HG02981 (cell line): ENCODE data around the gene USP34.
A peak's percentile ranks its signal among the peaks of the same experiment; 100 is the strongest.
"Not testable (repeated sequence)": the region's sequence is repeated elsewhere in the genome, so short reads cannot be mapped to it uniquely, and the experiment has no call there.

ENCODE experiments used
- ATAC-seq: cut with Tn5 transposase; IDR thresholded peaks from one replicate; pipeline ENCODE4 v1.9.1; 2021; ENCODE audit warnings: mild to moderate bottlenecking, moderate library complexity; ENCODE audit not compliant: unreplicated experiment

Gene USP34

DNA sequence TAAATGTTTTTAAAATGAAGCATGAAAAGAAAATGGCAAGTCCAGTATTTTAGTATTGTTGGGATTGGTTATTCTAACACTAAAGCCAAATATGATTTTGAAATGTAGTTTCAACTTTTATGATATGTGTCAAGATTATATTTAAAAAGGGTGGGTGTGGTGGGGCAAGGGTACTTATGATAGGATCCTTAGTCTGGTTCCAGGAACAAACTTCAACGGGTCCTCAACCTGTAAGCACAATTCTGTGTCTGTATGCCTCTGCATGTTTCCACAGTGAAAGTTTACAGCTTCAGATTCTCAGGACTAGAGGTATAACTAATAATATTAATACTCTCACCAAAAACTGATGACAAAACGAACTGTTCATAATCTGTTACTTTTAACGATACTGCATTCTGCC lies 5.8 kb downstream of the USP34 start:
- ATAC-seq: no peak

DNA sequence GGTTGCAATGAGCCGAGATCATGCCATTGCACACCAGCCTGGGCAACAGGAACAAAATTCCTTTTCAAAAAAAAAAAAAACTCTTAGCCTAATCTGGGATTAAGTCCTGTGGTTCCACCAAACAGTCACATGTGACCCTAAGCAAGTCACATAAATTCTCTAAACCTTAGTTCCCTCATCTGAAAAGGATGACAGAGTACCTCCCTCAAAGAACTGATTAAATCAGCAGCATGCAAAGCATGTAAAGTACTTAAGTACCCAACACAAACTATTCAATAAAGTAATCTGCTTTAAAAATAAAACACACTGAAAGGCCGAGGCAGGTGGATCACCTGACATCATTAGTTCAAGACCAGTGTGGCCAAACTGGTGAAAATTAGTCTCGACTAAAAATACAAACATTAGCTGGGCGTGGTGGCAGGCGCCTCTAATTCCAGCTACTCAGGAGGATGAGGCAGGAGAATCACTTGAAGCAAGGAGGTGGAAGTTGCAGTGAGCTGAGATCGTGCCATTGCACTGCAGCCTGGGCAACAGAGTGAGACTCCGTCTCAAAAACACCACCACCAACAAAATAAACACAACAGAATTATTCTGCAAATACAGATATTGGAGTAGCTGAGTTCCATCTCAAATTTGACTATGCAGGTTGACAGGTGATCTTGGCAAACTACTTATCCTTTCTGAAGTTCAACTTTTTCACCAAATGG lies 7.0 kb downstream of the USP34 start:
- no peak for ATAC-seq

DNA sequence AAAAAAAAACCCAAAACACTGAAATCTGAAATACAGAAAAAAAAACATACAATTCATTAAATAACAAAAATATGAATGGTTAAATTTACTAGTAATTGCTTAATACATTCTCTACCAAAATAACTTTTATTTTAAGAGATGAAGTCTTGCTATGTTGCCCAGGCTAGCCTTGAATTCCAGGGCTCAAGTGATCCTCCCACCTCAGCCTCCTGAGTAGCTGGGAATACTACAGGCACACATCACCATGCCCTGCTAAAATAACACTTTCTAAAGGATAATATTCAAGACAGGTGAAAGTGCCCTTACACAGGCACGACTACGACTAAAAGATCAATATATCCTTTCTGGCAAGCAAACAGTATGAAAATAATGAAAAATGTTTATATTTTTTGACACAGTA lies 9.5 kb downstream of the USP34 start:
- ATAC-seq: no peak

DNA sequence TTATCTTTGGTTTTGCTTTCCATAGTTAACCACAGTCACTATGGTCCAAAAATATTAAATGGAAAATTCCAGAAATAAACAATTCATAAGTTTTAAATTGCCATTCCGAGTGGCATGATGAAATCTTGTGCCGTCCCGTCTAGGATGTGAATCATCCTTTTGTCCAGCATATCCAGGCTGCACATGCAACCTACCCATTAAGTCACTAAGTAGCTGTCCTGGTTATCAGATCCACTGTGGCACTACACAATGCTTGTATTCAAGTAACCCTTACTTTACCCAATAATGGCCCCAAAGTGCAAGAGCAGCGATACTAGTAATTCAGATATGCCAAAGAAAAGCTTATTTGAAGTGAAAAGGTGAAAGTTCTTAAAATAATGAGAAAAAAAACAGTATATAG lies 10.7 kb downstream of the USP34 start:
- ATAC-seq: no peak

DNA sequence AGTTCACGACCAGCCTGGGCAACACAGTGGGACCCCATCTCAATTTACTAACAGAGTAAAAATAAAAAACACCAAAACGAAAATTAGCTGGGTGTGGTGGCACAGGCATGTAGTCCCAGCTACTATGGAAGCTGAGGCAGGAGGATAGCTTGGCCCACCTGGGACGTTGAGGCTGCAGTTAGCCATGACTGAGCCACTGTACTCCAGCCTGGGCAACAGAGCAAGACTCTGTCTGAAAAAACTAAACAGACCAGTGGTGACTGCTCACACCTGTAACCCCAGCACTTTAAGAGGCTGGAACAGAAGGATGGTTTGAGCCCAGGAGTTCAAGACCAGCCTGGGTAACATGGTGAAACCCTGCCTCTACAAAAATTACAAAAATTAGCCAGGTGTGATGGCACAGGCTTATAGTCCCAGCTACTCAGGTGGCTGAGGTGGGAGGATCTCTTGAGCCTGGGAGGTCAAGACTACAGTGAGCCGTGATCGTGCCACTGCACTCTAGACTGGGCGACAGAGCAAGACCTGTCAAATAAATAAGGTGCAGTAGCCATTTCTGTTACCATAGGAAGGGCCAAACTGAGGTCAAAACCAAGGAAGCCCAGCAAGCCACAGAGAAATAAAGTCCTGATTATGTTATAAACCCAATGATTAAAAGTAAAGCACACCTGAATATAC lies 14.0 kb downstream of the USP34 start:
- no peak for ATAC-seq

DNA sequence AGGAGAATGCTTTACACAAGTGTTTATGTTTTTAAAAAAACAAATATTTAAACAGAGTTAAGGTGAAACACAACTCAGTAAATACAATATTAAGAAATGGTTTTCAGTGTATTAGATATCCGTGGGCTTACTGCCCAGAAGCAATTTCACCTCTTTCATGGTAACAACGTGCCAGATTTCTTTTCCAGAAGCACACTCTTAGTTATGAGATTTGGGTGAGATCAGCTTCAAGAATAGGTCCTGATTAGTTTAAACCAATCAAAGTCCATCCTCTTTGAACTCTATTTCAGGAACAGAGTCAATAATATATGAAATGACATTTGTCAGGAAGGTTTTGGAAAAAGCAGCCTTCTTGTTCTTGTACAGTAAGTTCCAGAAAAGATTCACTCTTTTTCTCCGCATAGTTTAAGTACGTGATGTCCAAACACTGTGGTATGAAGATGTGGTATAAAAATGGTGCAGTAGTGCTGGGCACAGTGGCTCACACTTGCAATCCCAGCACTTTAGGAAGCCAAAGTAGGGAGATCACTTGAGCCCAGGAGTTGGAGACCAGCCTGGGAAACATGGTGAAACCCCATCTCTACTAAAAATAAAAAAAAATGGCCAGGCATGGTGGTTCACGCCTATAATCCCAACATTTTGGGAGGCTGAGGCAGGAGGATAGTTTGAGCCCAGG lies 14.7 kb downstream of the USP34 start:
- ATAC-seq: no peak

DNA sequence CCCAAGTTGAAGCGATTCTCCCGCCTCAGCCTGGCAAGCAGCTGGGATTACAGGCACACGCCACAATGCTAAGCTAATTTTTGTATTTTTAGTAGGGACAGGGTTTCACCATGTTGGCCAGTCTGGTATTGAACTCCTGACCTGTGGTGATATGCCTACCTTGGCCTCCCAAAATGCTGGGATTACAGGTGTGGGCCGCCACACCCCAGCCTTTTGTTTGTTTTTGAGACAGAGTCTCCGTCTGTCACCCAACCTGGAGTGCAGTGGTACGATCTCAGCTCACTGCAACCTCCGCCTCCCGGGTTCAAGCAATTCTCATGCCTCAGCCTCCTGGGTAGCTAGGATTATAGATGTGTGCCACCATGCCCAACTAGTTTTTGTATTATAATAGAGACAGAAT lies 15.9 kb downstream of the USP34 start:
- not testable (repeated sequence) for ATAC-seq

DNA sequence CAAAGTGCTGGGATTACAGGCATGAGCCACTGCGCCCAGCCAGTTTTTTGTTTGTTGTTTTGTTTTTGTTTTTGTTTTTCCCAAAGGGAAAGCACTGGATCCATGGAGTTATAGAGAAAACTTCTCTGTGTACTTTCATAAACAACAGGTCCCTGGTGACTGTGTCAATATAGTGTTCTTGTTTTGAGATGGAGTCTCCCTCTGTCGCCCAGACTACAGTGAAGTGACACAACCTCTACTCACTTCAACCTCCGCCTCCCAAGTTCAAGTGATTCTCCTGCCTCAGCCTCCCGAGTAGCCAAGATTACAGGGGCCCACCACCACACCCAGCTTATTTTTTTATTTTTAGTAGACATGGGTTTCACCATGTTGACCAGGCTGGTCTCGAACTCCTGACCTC lies 16.5 kb downstream of the USP34 start:
- ATAC-seq: no peak

DNA sequence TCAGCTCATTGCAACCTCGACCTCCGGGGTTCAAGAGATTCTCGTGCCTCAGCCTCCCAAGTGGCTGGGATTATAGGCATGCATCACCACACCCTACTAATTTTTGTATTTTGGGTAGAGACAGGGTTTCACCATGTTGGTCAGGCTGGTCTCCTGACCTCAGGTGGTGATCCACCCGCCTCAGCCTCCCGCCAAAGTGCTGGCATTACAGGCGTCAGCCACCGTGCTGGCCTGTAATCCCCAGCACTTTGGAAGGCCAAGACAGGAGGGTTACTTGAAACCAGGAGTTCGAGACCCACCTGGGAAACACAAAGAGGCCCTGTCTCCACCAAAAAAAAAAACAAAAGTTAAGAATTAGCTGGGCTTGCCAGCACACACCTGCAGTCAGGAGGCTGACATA lies 18.5 kb downstream of the USP34 start:
- ATAC-seq: no peak

DNA sequence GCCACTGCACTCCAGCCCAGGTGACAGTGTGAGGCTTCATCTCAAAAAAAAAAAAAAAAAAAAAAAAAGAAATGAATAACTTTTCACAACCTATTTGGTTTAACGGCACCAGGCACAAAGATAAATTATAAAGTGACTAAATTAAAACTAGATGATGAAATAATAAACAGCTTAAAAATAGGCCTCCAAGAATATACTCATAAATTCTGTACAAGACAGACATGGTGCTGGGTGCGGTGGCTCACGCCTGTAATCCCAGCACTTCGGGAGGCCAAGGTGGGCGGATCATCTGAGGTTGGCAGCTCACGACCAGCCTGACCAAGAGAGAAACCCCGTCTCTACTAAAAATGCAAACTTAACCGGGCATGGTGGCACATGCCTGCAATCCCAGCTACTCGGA lies 19.7 kb downstream of the USP34 start:
- ATAC-seq: no peak

DNA sequence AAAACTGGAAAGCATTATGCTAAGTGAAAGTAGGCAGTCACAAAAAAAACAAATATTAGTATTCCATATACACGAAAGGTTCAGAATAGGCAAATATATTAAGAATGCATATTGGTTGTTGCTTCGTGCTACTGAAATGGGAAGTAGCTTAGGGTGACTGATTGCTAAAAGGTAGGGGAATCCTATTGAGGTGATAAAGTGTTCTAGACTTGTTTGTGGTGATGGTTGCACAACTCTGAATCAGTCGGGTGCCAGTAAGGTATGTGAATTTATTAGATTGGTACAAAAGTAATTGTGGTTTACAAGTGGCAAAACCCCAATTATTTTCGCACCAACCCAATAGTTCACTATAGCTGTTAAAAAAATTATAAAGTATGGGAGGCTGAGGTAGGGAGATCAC lies 20.7 kb downstream of the USP34 start:
- peak; percentile 60 for ATAC-seq

DNA sequence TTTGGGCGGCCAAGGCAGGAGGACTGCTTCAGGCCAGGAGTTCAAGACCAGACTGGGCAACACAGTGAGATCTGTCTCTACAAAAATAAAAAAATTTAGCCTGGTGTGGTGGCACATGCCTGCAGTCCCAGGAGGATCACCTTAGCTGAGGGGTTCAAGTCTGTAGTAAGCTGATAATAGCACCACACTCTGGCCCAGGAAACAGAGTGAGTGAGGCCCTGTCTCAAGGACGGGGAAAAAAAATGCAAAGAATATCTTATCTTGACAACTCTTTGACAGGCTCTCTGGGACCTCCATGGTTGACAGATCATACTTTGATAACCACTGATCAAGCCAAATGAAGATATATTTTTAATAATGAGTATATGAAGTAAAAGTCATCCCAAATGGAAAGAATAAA lies 22.7 kb downstream of the USP34 start:
- ATAC-seq: no peak

DNA sequence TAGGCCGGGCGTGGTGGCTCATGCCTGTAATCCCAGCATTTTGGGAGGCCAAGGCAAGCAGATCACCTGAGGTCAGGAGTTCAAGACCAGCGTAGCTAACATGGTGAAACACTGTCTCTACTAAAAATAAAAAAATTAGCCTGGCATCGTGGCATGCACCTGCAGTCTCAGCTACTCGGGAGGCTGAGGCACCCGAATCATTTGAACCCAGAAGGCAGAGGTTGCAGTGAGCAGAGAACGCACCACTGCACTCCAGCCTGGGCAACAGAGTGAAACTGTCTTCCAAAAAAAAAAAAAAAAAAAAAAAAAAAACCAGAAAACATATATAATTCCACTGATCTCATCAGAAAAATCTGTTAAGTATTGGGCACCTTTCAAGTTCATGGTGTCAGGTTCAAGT lies 23.9 kb downstream of the USP34 start:
- ATAC-seq: not testable (repeated sequence)

DNA sequence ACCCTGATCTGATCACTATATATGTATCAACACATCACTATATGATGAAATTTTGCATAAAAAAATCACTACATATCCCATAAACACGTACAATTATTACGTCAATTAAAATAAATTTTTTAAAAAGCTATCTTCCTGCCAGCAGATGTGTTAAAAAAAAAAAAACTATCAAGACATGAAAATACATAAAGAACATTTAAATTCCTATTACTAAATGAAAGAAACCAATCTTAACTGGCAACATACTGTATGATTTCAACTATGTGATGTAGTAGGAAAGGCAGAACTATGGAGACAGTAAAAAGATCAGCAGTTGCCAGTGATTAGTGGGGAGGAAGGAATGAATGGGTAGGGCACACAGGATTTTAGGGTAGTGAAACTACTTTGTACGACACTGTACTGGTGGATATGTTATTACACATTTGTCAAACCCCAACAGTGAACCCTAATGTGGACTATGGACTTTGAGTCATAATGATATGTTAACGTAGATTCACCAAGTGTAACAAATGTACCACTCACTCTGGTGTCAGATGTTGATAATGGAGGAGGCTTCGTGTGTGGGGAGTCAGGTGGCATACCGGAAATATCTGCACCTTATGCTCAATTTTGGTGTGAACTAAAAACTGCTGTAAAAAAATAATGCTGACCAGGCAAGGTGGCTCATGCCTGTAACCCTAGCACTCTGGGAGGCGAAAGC lies 27.4 kb downstream of the USP34 start:
- ATAC-seq: peak; percentile 89

DNA sequence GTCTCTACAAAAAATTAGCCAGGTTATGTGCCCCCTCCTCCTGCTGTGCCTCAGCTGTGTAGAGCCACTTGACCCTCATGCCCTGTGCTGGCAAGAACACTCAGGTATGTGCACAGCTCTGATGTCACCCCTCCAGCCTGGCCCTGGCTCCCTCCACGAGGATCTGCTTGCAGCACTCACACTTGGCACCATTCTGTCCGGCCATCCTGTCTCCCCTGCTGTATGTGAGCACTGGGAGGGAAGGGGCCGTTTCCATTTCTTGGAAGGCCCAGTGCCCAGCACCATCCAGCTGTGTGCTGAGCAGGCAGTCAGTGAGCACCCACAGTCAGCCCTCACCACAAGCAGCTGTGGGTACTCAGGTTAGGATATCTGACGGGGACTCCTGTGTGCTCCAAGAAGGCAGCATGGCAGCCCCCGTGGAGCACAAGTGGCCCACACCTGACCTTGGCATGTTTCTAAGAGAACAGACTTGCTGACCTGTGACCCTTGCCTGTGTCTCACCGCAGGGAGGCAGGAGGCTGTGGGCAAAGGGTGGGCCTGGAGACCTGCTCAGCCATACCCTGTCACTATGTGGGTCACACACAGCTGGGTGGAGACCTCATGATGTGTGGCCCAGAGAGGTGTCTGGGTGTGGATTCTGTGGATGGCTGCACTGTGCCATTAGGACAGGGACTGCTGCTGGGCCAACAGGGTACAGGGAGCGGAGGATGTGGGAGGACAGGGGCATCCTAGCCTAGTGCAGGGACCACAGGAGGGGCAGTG lies 31.5 kb downstream of the USP34 start:
- no peak for ATAC-seq

DNA sequence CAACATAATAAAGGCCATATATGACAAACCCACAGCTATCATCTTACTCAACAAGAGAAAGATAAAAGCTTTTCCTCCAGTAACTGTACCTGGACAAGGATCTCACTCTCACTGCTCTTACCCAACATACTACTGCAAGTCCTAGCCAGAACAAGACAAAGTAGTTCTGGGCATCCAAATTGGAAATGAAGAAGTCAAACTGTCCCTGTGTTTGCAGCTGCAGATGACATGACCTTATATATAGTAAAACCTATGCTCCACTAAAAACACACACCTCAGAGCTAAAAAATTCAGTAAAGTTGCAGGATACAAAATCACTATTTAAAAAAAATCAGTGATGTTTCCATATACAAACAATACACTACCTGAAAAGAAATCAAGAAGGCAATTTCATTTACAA lies 32.2 kb downstream of the USP34 start:
- ATAC-seq: no peak

DNA sequence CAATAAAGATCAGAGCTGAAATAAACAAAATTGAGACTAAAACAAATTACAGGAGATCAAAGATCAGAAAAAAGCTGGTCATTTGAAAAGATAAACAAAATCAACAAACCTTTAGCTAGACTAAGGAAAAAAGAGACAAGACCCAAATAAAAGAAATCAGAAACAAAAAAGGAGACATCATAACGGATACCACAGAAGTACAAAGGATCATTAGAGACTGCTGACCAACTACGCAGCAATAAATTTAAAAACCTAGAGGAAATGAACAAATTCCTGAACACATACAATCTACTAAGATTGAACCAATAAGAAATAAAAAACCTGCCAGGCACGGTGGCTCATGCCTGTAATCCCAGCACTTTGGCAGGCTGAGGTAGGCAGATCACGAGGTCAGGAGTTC lies 33.7 kb downstream of the USP34 start:
- no peak for ATAC-seq

DNA sequence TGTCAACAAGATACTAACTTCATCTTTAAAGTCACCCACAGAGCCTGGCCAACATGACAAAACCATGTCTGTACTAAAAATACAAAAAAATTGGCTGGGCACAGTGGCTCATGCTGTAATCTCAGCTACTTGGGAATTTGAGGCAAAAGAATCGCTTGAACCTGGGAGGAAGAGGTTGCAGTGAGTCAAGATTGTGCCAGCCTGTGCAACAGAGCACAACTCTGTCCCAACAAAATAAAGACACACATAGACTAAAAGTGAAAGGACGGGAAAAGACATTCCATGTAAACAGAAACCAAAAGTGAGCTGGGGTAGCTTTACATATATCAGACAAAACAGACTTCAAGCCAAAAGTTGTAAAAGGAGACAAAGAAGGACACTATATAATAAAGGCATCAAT lies 34.8 kb downstream of the USP34 start:
- ATAC-seq: no peak

DNA sequence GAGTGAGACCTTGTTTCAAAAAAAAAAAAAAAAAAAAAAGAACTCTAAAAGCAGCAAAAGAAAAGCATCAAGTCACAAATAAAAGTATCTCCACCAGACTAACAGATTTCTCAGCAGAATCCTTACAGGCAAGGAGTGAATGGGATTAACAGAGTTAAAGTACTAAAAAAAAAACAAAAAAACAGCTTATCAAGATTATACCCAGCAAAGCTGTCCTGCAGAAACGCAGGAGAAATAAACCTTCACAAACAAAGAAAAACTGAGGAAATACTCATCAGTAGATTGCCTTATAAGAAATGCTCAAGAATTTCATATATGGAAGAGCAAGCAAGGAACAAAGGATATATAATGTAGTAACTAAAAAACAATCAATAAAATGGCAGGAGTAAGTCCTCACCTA lies 35.6 kb downstream of the USP34 start:
- ATAC-seq: no peak

DNA sequence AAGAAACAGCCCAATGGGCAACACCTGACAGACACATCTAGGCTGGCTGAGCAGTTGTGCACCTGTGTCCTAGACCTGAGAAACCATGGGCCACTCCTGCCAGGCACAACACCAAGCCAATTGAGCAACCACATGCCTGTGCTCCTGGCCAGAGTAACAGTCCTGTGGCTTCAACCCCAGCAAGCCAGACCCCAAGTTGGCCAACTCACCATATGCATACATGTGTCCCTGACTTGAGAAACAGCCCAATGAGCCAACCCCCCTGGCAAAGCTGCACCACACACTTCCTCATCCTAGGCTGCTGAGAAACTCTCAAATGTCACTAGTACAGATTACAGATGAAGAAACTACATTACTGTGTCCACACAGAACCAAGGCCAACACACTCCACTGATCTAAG lies 36.6 kb downstream of the USP34 start:
- no peak for ATAC-seq

DNA sequence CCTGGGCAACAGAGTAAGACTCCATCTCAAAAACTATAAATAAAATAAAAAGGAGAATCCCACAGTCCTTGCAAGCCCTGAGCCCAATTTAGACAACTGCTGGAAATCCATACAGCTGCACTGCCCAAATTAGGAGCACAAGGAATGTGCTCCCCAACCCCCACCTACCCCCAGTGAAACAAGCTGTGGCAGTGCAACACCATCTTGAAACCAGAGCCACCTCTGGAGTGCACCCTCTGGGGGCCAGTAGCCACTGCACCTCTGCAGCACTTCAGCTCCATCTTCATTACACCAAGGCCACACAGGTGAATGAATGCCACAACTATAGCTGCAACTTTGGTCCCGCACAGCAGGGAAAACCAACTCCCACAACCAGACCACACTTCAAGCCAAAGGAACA lies 37.3 kb downstream of the USP34 start:
- no peak for ATAC-seq
